K562 (cell line): ENCODE data around the gene ANKS1A. TPM values are rescaled to one million over a fixed set of nuclear protein-coding genes. Genes with fewer than 3 reads are reported as not detected.

Experiments used
- BRF1 ChIP-seq: IDR thresholded peaks from 3 replicates; pipeline ENCODE4 v1.6.1; 2011; ENCODE audit warnings: borderline replicate concordance, mild to moderate bottlenecking; ENCODE audit not compliant: insufficient read length; ENCODE audit errors: extremely low read depth
- CBX2 ChIP-seq: fragments of 200-600 bp; sonication (generic); IDR thresholded peaks from one replicate; pipeline ENCODE4 v1.6.1; 2012; ENCODE audit warnings: mild to moderate bottlenecking, low read length, inconsistent platforms; ENCODE audit not compliant: insufficient read depth, poor library complexity, severe bottlenecking
- ESRRB ChIP-seq: fragments of 250-450 bp; sonication (Bioruptor Pico); IDR thresholded peaks from 2 replicates; pipeline ENCODE4 v1.5.0; 2020; ENCODE audit warnings: mild to moderate bottlenecking, moderate library complexity, borderline replicate concordance
- FOXP1 ChIP-seq: sonication (generic); formaldehyde crosslinking; IDR thresholded peaks from 2 replicates; pipeline ENCODE4 v1.8.0; 2022; ENCODE audit warnings: mild to moderate bottlenecking, missing genetic modification reagents
- GABPA ChIP-seq: fragments of 200-800 bp; sonication (Bioruptor generic); conservative IDR thresholded peaks from 2 replicates; pipeline ENCODE4 v1.6.1; 2016; ENCODE audit warnings: low read depth, missing genetic modification characterization, missing compliant biosample characterization
- KAT2B ChIP-seq: IDR thresholded peaks from one replicate; pipeline ENCODE4 v1.6.1; 2012; ENCODE audit warnings: low read depth, mild to moderate bottlenecking, control low read depth, inconsistent platforms, low read length, moderate library complexity
- KDM4B ChIP-seq, 2 experiments: fragments of 450-650 bp in 1 of 2; sonication (generic) in 1 of 2; IDR thresholded peaks; 2 replicates each; pipeline ENCODE4 v1.6.1; 2016 to 2017; ENCODE audit warnings: borderline replicate concordance in 2 of 2, antibody characterized with exemption in 1 of 2, low read depth in 1 of 2, mild to moderate bottlenecking in 1 of 2
- NUFIP1 ChIP-seq: fragments of 450-650 bp; IDR thresholded peaks from 2 replicates; pipeline ENCODE4 v1.6.1; 2018; ENCODE audit not compliant: partially characterized antibody
- POLR3A ChIP-seq: IDR thresholded peaks from 2 replicates; pipeline ENCODE4 v1.6.1; 2011; ENCODE audit warnings: borderline replicate concordance, mild to moderate bottlenecking, moderate library complexity; ENCODE audit not compliant: insufficient read length, insufficient read depth; ENCODE audit errors: extremely low read depth
- PRPF4 ChIP-seq: fragments of 200-400 bp; formaldehyde crosslinking; IDR thresholded peaks from one replicate; pipeline ENCODE4 v1.6.1; 2017; ENCODE audit warnings: low read length, low read depth, mild to moderate bottlenecking; ENCODE audit not compliant: insufficient read depth, poor library complexity, severe bottlenecking
- SIRT6 ChIP-seq: IDR thresholded peaks from one replicate; pipeline ENCODE4 v1.6.1; 2012; ENCODE audit warnings: low read depth, mild to moderate bottlenecking, control low read depth, inconsistent platforms, low read length, moderate library complexity
- TBL1XR1 ChIP-seq, 2 experiments: IDR thresholded peaks; 2 replicates each; pipeline ENCODE4 v1.6.1; 2012; ENCODE audit warnings: improper control_type of control experiment in 2 of 2, low read length in 2 of 2, mild to moderate bottlenecking in 1 of 2
- TCFL5 ChIP-seq: fragments of 250-450 bp; sonication (Bioruptor Pico); conservative IDR thresholded peaks from 2 replicates; pipeline ENCODE4 v1.6.1; 2021; ENCODE audit warnings: mild to moderate bottlenecking, moderate library complexity, matching md5 sums
- ZNF551 ChIP-seq: fragments of 250-450 bp; sonication (Bioruptor Pico); IDR thresholded peaks from 2 replicates; pipeline ENCODE4 v1.5.0; 2021; ENCODE audit warnings: mild to moderate bottlenecking, moderate library complexity
- polyA plus RNA-seq, 8 experiments: library from polyadenylated mRNA; depleted of rRNA in 4 of 8; stranded (reverse) in 5 of 8; unstranded in 3 of 8; fragments of >200 nt; fragmentation: Nextera tagmentation in 2 of 8; fragmentation: Illumina TruSeq in 1 of 8; extraction: Ambion mirVana in 2 of 8; extraction: Trizol in 1 of 8; gene quantifications; 2 replicates each; pipeline versions ENCODE4 v1.2.1 to v1.2.3, GENCODE V29; 2011 to 2014; ENCODE audit warnings: inconsistent platforms in 1 of 8, missing spikeins in 1 of 8
- total RNA-seq, 7 experiments: library from RNA; depleted of rRNA in 6 of 7; stranded (reverse); fragments of >200 nt in 6 of 7; fragmentation: Illumina TruSeq in 2 of 7; extraction: Trizol in 2 of 7; gene quantifications; 2 replicates each; pipeline versions ENCODE4 v1.2.1 to v1.2.3, GENCODE V29; 2011 to 2021; ENCODE audit warnings: low replicate concordance in 1 of 7
- TF ChIP-seq, protein P1 (sequence below): fragments of 250-450 bp; sonication (Bioruptor Pico); IDR thresholded peaks from 2 replicates; pipeline ENCODE4 v1.8.0; 2022; ENCODE audit warnings: inconsistent platforms, mild to moderate bottlenecking, moderate library complexity, borderline replicate concordance
- TF ChIP-seq, protein P2 (sequence below): fragments of 250-450 bp; sonication (Bioruptor Pico); IDR thresholded peaks from 2 replicates; pipeline ENCODE4 v1.6.1; 2021; ENCODE audit warnings: mild to moderate bottlenecking
- TF ChIP-seq, protein P3 (sequence below), 3 experiments: fragments of 200-800 bp in 1 of 3; fragments of 250-450 bp in 1 of 3; fragments of 450-650 bp in 1 of 3; sonication (Bioruptor Pico) in 1 of 3; sonication (Bioruptor generic) in 1 of 3; formaldehyde crosslinking in 1 of 3; IDR thresholded peaks; 2 replicates each; pipeline versions ENCODE4 v1.6.1 to v1.8.0; 2016 to 2022; ENCODE audit warnings: mild to moderate bottlenecking in 2 of 3, missing genetic modification characterization in 2 of 3, missing compliant biosample characterization in 1 of 3, moderate library complexity in 1 of 3
- TF ChIP-seq, protein P4 (sequence below): fragments of 250-450 bp; sonication (Bioruptor Pico); IDR thresholded peaks from 2 replicates; pipeline ENCODE4 v1.5.0; 2021; ENCODE audit warnings: mild to moderate bottlenecking, borderline replicate concordance

ANKS1A gene
- total and polyA plus RNA-seq, 9 of the 15 experiments (the other 6 are each of a cell fraction or from before 2014, with no cell fraction given), result 1.1 to 13.8 (median 5.3) TPM

GRCh38 chr6:34887753-34888513 lies 1.1 kb upstream of the ANKS1A start, which contains the start of gene TAF11 (continued):
- TF ChIP-seq, protein P1, sequence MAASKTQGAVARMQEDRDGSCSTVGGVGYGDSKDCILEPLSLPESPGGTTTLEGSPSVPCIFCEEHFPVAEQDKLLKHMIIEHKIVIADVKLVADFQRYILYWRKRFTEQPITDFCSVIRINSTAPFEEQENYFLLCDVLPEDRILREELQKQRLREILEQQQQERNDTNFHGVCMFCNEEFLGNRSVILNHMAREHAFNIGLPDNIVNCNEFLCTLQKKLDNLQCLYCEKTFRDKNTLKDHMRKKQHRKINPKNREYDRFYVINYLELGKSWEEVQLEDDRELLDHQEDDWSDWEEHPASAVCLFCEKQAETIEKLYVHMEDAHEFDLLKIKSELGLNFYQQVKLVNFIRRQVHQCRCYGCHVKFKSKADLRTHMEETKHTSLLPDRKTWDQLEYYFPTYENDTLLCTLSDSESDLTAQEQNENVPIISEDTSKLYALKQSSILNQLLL (CRISPR knock-in tag), result no peak
- no peak for TF ChIP-seq KAT2B
- TF ChIP-seq, protein P2, sequence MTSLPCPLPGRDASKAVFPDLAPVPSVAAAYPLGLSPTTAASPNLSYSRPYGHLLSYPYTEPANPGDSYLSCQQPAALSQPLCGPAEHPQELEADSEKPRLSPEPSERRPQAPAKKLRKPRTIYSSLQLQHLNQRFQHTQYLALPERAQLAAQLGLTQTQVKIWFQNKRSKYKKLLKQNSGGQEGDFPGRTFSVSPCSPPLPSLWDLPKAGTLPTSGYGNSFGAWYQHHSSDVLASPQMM, result no peak
- TF ChIP-seq CBX2, result no peak
- TF ChIP-seq ESRRB (CRISPR knock-in tag), result no peak
- peak; percentile 33; the same call in 1 of the 2 replicates for TF ChIP-seq FOXP1 (CRISPR knock-in tag)
- peak; percentile 12 for TF ChIP-seq NUFIP1
- no peak; a peak in 1 of 4 replicates for TF ChIP-seq KDM4B (IDR thresholded peaks at IDR 0.05; ENCODE audit: borderline replicate concordance in 2 of 2, low read depth in 1 of 2)
- no peak for TF ChIP-seq PRPF4
- TF ChIP-seq BRF1, result no peak
- TF ChIP-seq GABPA (tag), result peak; percentile 91
- TF ChIP-seq, protein P3, sequence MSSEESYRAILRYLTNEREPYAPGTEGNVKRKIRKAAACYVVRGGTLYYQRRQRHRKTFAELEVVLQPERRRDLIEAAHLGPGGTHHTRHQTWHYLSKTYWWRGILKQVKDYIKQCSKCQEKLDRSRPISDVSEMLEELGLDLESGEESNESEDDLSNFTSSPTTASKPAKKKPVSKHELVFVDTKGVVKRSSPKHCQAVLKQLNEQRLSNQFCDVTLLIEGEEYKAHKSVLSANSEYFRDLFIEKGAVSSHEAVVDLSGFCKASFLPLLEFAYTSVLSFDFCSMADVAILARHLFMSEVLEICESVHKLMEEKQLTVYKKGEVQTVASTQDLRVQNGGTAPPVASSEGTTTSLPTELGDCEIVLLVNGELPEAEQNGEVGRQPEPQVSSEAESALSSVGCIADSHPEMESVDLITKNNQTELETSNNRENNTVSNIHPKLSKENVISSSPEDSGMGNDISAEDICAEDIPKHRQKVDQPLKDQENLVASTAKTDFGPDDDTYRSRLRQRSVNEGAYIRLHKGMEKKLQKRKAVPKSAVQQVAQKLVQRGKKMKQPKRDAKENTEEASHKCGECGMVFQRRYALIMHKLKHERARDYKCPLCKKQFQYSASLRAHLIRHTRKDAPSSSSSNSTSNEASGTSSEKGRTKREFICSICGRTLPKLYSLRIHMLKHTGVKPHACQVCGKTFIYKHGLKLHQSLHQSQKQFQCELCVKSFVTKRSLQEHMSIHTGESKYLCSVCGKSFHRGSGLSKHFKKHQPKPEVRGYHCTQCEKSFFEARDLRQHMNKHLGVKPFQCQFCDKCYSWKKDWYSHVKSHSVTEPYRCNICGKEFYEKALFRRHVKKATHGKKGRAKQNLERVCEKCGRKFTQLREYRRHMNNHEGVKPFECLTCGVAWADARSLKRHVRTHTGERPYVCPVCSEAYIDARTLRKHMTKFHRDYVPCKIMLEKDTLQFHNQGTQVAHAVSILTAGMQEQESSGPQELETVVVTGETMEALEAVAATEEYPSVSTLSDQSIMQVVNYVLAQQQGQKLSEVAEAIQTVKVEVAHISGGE (CRISPR knock-in tag; IDR thresholded peaks at IDR 0.05), result peak in 2 of 3 experiments; percentile 35 to 77; a peak in 3 of 6 replicates
- TF ChIP-seq, protein P4, sequence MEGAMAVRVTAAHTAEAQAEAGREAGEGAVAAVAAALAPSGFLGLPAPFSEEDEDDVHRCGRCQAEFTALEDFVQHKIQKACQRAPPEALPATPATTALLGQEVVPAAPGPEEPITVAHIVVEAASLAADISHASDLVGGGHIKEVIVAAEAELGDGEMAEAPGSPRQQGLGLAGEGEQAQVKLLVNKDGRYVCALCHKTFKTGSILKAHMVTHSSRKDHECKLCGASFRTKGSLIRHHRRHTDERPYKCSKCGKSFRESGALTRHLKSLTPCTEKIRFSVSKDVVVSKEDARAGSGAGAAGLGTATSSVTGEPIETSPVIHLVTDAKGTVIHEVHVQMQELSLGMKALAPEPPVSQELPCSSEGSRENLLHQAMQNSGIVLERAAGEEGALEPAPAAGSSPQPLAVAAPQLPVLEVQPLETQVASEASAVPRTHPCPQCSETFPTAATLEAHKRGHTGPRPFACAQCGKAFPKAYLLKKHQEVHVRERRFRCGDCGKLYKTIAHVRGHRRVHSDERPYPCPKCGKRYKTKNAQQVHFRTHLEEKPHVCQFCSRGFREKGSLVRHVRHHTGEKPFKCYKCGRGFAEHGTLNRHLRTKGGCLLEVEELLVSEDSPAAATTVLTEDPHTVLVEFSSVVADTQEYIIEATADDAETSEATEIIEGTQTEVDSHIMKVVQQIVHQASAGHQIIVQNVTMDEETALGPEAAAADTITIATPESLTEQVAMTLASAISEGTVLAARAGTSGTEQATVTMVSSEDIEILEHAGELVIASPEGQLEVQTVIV (CRISPR knock-in tag), result no peak
- TF ChIP-seq TCFL5, result no peak
- TF ChIP-seq ZNF551 (CRISPR knock-in tag), result no peak
- peak; percentile 74 to 96 for TF ChIP-seq TBL1XR1 (IDR thresholded peaks at IDR 0.05; ENCODE audit: low read length in 2 of 2)
- no peak for TF ChIP-seq POLR3A
- no peak for TF ChIP-seq SIRT6
